Measurements from ENCODE around the gene EPB41L3.
A peak's percentile ranks its signal among the peaks of the same experiment; 100 is the strongest.

Gene EPB41L3

DNA sequence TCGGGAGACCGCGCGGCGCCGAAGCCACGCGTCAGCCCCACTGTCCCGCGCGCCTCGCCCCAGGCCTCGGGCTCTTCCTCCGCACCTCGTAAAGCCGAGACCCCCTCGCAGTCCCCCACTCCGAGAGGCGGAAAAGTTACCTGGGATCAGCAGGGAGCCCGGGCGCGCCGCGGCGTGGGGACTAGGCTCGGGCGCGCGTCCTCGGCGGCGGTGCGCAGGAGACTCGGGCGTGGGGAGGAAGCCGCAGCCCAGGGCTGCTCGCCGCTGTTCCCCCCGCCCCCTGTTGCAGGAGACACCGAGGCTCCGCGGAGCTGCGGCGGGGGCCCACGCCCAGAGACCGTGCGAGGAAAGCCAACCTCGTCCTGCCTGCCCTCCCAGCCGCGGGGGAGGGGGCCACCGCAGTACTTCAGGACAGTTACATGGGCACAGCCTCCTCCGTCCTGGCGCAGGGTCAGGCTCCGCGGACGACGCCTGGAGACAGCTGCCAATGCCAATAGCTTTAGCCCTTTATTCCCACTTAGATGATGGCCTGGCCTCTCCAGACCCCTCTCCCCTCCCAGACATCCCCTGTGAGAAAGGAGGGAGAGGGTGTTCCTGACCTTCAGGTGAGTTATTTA is at the start of gene EPB41L3:
EPB41L3 (minus strand) TSS at position 225 of the 617 bp plus-strand sequence. CDS start 54,814 bp downstream, outside the sequence.
- DNase-seq: peak; percentile 39 to 52

- DNase-seq: no peak
These were observed 44.7 kb upstream of the EPB41L3 start for GRCh38 chr18:5588529-5588928.

DNA sequence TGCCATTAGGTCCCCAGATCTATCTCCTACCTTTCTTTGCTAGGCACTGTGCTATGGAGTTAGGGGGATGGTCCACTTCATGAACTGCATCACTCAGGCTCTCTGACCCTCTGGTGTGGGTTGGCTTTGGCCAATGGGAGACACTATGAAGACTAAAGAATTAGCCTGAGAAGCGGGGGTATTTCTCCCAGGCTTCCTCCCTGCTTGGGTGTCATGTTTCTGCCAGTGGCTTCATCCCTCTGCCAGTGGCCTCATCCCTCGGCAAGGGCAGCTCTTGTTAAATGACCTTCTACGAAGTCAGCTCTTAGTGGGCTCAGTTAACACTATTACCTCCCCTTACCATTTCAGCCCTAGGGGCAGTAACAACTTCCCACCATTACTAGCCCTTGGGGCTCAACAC is 41.9 kb upstream of the EPB41L3 start:
- no peak for DNase-seq

GRCh38 chr18:5584746-5585417 is 41.1 kb upstream of the EPB41L3 start:
- DNase-seq: no peak

GRCh38 chr18:5582849-5583681 is 39.3 kb upstream of the EPB41L3 start:
- peak in 1 of 2 experiments; percentile 1 for DNase-seq

DNA sequence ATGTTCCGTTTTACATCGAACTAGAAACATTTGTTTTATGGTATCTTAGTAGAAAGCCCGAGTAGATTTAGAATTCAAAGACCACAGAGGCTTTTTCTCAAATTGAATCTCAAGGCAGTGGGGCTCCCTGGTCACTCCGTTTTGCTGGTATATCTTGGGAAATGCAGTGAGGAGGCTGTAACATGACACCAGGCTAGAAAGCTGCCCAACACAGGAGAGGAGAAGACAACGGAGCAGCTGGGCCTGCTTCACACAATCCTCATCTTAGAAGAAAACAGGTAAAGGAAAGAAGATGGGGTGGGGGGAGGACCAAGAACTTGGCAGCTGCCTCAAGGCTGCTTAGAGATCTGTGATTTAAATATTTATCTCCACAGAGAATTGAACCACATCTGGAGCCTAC is 38.3 kb upstream of the EPB41L3 start:
- DNase-seq: peak; percentile 33 to 65

DNA sequence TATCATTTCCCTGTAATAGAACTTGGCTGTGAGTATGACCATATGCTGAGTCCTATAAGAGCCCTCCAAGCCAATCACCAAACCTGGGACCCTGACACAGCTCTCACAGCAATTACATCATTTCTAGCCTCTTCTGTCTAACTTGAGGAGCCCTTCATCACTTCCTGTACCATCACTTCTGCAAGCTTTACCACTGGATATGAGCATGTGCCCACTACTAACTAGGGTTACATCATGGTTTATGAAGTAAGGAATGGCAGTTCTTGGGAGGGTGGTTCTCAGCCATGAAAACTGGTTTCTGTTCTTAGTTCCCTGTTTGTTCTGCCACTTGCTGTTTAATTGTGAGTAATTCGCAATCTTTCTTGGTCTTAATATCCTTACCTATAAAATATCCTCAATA is 31.0 kb upstream of the EPB41L3 start:
- peak; percentile 55 to 70 for DNase-seq

- DNase-seq: no peak
These were observed 27.9 kb upstream of the EPB41L3 start for GRCh38 chr18:5571666-5572065.

- DNase-seq: peak; percentile 9 to 34
These were observed 26.8 kb upstream of the EPB41L3 start for GRCh38 chr18:5570613-5571012.

DNA sequence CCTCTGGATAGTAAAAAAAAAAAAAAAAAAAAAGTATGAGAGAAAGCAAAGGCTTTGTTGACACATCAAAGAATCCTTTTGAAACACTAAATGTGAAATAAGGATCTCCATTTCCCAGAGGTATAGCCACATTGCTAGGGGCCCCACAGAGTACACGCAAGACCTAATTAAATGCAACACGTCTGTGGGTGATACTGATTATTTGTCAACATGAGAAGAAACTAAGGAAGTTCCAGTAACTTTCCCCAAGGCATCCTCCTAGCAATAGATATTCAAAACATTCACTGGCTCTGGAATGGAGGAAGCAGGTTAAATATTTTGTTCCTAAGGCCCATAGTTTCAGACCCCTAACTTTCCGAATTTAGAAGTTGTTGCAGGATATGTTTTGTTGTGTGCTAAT is 24.6 kb upstream of the EPB41L3 start:
- no peak for DNase-seq

GRCh38 chr18:5558851-5559250 is 15.1 kb upstream of the EPB41L3 start:
- DNase-seq: no peak

GRCh38 chr18:5556310-5556974 is 12.6 kb upstream of the EPB41L3 start:
- DNase-seq: peak; percentile 71 to 86

- DNase-seq: no peak
These were observed 10.8 kb upstream of the EPB41L3 start for GRCh38 chr18:5554629-5555028.

DNA sequence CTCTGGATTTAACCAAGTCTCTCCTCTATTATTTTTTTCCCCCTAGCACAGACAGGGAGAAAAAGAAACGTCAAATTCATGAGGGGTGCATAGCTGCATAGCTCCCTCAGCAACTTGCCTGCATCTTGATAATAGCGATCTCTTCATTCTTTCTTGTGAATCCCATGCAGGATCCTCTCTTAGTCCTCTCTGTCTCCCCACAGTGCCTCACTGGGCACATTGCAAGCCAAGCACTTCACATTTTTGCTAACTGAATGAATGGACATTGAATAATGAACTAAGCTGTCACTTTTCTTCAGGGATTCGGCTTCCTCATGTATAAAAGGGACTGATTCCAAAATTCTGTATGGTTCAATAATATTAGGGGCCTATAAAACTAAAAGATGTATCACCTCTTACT is 2.9 kb upstream of the EPB41L3 start:
- peak; percentile 37 to 74 for DNase-seq

DNA sequence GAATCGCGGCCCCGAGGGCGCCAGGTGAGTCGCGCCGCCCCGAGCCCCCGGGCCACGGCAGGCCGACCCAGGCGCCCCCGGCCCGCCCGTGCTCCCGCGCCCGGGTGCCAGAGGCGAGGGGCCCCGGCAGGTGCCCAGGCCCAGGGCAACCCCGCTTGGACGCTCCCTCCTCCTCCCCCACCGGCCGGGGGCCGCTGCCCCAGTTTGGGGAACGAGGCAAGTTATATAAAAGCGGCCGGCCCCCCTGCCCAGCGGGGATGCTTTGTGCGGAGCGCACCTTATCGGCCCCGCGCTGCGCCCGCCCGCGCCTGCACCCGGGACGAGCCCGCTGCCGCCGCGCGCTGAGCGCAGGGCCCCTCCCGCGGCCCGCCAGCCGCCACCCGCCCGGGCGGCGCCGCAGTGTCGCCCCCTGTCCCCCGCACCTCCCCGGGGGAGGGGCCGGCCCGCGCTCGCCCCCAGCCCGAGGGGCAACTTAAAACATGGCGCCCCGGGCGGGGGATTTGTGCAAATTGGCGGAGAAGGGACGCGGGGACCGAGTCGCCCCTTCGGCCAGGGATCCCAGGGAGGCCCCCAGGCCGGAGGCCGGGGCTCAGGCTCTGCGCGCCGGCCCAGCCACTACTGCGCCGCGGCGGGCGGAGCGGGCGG is 639 bp downstream of the EPB41L3 start:
- DNase-seq: peak in 1 of 2 experiments; percentile 45

GRCh38 chr18:5542515-5543035 is 1.2 kb downstream of the EPB41L3 start:
- peak in 1 of 2 experiments; percentile 41 for DNase-seq

DNA sequence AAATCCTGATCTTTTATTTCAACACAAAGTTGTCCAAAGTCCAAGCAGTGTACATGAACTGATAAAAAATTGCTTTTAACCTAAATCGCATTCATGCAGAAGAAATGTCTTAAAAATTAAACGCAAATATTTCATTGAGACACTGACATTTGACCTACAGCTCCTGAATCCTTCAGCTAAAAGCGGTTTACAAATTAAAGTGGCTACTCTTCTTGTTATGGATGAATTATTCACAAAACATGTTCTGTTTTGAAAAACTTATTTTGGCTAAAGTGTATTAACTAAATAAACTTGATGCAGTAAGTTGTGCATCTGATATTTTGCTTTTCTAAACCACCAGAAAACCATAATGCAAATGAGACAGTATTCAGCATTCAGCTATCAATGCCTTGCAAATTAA is 2.2 kb downstream of the EPB41L3 start:
- no peak for DNase-seq

DNA sequence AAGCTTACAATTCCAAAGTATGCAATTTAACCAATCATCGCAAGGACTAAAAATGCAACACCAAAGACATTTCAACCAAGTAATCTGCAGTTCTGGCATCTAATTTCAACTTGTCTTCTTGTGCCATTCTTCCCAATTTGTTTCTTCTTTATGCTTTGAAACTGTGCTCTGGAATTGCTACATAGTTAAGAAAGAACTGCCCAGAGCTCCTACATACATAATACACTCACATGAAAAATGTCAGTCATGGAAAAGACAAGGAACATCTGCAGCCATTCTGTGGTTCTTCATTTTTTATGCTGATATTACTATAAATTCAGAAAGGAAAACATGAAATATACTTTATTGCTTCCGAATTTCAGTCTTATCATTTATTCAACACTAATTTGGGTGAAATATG is 4.4 kb downstream of the EPB41L3 start:
- no peak for DNase-seq

DNA sequence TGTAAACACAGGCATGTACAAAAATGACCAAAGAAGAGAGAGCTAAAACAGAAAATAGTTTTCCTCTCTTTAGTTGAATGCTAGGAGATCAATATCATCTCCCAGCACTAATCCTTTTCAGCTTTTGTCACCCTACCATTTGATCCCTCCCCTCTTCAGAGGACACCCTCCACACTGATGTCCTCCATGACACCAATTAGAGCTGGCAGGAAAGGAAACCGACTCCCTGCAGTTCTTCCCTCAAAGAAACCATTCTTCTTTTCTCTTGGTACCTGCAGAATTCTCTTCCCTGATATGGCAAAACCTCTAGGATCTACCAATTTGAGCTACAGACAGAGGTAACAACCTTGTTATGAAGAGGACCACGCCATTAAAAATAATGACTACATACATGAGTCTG is 5.3 kb downstream of the EPB41L3 start:
- peak in 1 of 2 experiments; percentile 25 for DNase-seq

DNA sequence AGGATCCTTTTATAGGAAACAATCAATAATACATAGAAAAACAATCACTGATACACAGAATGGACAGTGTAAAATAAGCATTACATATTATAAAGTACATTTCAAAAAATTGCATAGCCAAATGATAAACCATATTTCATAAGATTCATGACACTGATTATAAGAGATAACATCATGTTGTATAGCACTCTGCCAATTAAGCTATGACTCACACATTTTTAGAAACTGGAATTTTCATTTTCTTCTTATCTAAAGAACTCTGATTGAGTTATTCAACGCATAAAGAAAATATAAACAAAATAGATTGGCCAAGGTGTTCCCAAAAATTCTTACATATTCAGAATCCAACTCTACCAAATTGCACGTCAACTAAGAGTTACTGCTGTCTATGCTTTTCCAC is 5.9 kb downstream of the EPB41L3 start:
- DNase-seq: no peak

DNA sequence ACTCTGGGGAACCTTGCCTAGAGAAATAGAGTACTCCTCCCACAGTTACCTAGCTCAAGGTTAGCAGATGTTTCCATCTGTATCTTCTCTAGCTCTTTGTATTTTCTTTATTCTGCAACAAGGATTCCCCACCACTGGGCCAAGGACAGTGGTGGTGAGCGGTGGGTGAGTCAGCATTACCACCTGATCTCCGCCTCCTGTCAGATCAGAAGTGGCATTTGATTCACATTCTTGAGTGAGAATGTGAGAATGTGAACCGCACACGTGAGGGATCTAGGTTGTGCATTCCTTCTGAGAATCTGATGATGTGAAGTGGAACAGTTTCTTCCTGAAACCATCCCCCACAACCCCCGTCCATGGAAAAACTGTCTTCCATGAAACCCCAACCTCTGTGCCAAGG is 9.0 kb downstream of the EPB41L3 start:
- DNase-seq: no peak

- DNase-seq: no peak
These were observed 11.7 kb downstream of the EPB41L3 start for GRCh38 chr18:5532066-5532465.

All from NCI-H524 (cell line).